AG04449 (cell line): ENCODE data around the gene AFAP1L2.
"Not testable (repeated sequence)": the region's sequence is repeated elsewhere in the genome, so short reads cannot be mapped to it uniquely, and the experiment has no call there.

ENCODE experiments used
- CTCF ChIA-PET: fragments of 350-600 bp; formaldehyde crosslinking; extraction: SDS; loops from one replicate; lab custom pipeline; 2021; ENCODE audit warnings: antibody characterized with exemption; lab: Yijun Ruan, JAX
- POLR2A ChIA-PET: fragments of 400-600, 350-600 bp; formaldehyde crosslinking; extraction: SDS; loops from one replicate; lab custom pipeline; 2020; ENCODE audit warnings: antibody characterized with exemption, inconsistent platforms; lab: Yijun Ruan, JAX
- DNase-seq: peaks from one replicate; pipeline ENCODE4 v3.0.0-alpha.2; 2010; ENCODE audit warnings: low read depth, low spot score
- H3K4me3 ChIP-seq: 2 replicates; pipeline ENCODE4 v1.5.1; 2011; ENCODE audit warnings: low read depth, mild to moderate bottlenecking, control low read depth, low read length
- CTCF ChIP-seq: IDR thresholded peaks from one replicate; pipeline ENCODE4 v1.5.1; 2011; ENCODE audit warnings: mild to moderate bottlenecking, moderate library complexity, low read length, control low read depth, inconsistent platforms; ENCODE audit not compliant: insufficient read depth; ENCODE audit errors: missing control alignments

The AFAP1L2 gene

GRCh38 chr10:114356751-114357514 lies 47.4 kb downstream of the AFAP1L2 start:
- POLR2A ChIA-PET = no interaction called here
- no peak for DNase-seq
- no peak for TF ChIP-seq CTCF
- CTCF ChIA-PET = no interaction called here
- H3K4me3 ChIP-seq = no peak overlapping the region

- no peak for TF ChIP-seq CTCF
- CTCF ChIA-PET = no interaction called here
These were observed 48.2 kb downstream of the AFAP1L2 start for GRCh38 chr10:114356126-114356525.

GRCh38 chr10:114353383-114353782 lies 50.9 kb downstream of the AFAP1L2 start:
- DNase-seq = no peak
- no peak overlapping the region for H3K4me3 ChIP-seq
- POLR2A ChIA-PET = no interaction called here
- TF ChIP-seq CTCF = no peak
- CTCF ChIA-PET = no interaction called here

More at GRCh38 chr10:114356126-114356525, 48.2 kb downstream of the AFAP1L2 start:
- no peak for DNase-seq
- H3K4me3 ChIP-seq = no peak overlapping the region
- POLR2A ChIA-PET = no interaction called here

GRCh38 chr10:114352653-114353298 lies 51.5 kb downstream of the AFAP1L2 start:
- no peak overlapping the region for H3K4me3 ChIP-seq
- CTCF ChIA-PET = no interaction called here
- no peak for DNase-seq
- POLR2A ChIA-PET = no interaction called here
- TF ChIP-seq CTCF = no peak

- TF ChIP-seq CTCF = no peak
- H3K4me3 ChIP-seq = no peak overlapping the region
- POLR2A ChIA-PET = no interaction called here
- DNase-seq = no peak
- CTCF ChIA-PET = no interaction called here
These were observed 53.6 kb downstream of the AFAP1L2 start for GRCh38 chr10:114350751-114351150.

- ChIA-PET POLR2A (no interaction called here), CTCF (interaction anchor here (1.4 kb wide), 1 partner anchor 87 kb away, joined by 3 read pairs; no protein-coding TSS in a partner anchor)
- no peak for TF ChIP-seq CTCF
These were observed 54.6 kb downstream of the AFAP1L2 start for GRCh38 chr10:114349522-114350215.

GRCh38 chr10:114349071-114349470 lies 55.2 kb downstream of the AFAP1L2 start:
- POLR2A ChIA-PET, DNase-seq, H3K4me3 ChIP-seq: not testable (repeated sequence)
- CTCF ChIA-PET = interaction anchor here (1.4 kb wide), 1 partner anchor 87 kb away, joined by 3 read pairs; no protein-coding TSS in a partner anchor

More at GRCh38 chr10:114349522-114350215, 54.6 kb downstream of the AFAP1L2 start:
- H3K4me3 ChIP-seq = no peak overlapping the region
- no peak for DNase-seq
